Ishikawa (cell line): ENCODE results near the gene KBTBD2.

Source experiments
- CEBPB ChIP-seq: IDR thresholded peaks from 2 replicates; pipeline ENCODE4 v1.6.1; 2012
- CREB1 ChIP-seq: IDR thresholded peaks from 2 replicates; pipeline ENCODE4 v1.6.1; 2012; ENCODE audit warnings: low read depth
- EGR1 ChIP-seq: IDR thresholded peaks from 2 replicates; pipeline ENCODE4 v1.6.1; 2012
- EP300 ChIP-seq: IDR thresholded peaks from 2 replicates; pipeline ENCODE4 v1.6.1; 2012; ENCODE audit warnings: borderline replicate concordance
- FOXM1 ChIP-seq: IDR thresholded peaks from 2 replicates; pipeline ENCODE4 v1.6.1; 2012; ENCODE audit warnings: low read depth, borderline replicate concordance
- NFIC ChIP-seq: IDR thresholded peaks from 2 replicates; pipeline ENCODE4 v1.6.1; 2012
- RAD21 ChIP-seq: IDR thresholded peaks from 2 replicates; pipeline ENCODE4 v1.6.1; 2012; ENCODE audit warnings: low read depth
- TAF1 ChIP-seq: IDR thresholded peaks from 2 replicates; pipeline ENCODE4 v1.6.1; 2012; ENCODE audit warnings: low read depth, mild to moderate bottlenecking
- TCF12 ChIP-seq: IDR thresholded peaks from 2 replicates; pipeline ENCODE4 v1.6.1; 2012; ENCODE audit warnings: low read depth
- TEAD4 ChIP-seq: IDR thresholded peaks from 2 replicates; pipeline ENCODE4 v1.6.1; 2012
- YY1 ChIP-seq: IDR thresholded peaks from 2 replicates; pipeline ENCODE4 v1.6.1; 2012; ENCODE audit warnings: low read depth
- ZBTB7A ChIP-seq: IDR thresholded peaks from 2 replicates; pipeline ENCODE4 v1.6.1; 2012; ENCODE audit warnings: low read depth
- TF ChIP-seq, protein P1 (sequence below): IDR thresholded peaks from 2 replicates; pipeline ENCODE4 v1.6.1; 2012
- TF ChIP-seq, protein P2 (sequence below): IDR thresholded peaks from 2 replicates; pipeline ENCODE4 v1.6.1; 2012
- TF ChIP-seq, protein P3 (sequence below): IDR thresholded peaks from 2 replicates; pipeline ENCODE4 v1.6.1; 2012; ENCODE audit warnings: low read depth, mild to moderate bottlenecking

KBTBD2 gene

DNA sequence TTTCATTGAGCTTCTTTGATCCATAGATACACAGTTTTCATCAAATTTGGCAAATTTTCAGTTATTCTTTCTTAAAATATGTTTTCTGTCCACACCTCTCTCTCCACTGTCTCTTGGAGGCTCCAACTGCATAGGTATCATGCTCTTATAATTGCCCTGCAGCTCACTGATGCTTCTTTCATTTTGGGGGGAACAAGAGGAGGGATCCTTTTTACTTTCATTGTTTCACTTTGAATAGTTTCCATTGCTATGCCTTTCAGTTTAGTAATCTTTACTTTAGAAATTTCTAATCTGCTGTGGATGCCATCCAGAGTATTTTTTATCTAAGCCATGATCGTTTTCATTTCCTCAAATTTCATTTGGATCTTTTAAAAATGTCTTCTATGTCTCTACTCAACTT lies 32.9 kb downstream of the KBTBD2 start:
- TF ChIP-seq, protein P1, sequence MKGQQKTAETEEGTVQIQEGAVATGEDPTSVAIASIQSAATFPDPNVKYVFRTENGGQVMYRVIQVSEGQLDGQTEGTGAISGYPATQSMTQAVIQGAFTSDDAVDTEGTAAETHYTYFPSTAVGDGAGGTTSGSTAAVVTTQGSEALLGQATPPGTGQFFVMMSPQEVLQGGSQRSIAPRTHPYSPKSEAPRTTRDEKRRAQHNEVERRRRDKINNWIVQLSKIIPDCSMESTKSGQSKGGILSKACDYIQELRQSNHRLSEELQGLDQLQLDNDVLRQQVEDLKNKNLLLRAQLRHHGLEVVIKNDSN = no peak
- TF ChIP-seq CREB1 = no peak
- no peak for TF ChIP-seq TAF1
- TF ChIP-seq, protein P2, sequence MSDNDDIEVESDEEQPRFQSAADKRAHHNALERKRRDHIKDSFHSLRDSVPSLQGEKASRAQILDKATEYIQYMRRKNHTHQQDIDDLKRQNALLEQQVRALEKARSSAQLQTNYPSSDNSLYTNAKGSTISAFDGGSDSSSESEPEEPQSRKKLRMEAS = no peak
- TF ChIP-seq RAD21 = no peak
- no peak for TF ChIP-seq TEAD4
- no peak for TF ChIP-seq EP300
- no peak for TF ChIP-seq CEBPB
- TF ChIP-seq, protein P3, sequence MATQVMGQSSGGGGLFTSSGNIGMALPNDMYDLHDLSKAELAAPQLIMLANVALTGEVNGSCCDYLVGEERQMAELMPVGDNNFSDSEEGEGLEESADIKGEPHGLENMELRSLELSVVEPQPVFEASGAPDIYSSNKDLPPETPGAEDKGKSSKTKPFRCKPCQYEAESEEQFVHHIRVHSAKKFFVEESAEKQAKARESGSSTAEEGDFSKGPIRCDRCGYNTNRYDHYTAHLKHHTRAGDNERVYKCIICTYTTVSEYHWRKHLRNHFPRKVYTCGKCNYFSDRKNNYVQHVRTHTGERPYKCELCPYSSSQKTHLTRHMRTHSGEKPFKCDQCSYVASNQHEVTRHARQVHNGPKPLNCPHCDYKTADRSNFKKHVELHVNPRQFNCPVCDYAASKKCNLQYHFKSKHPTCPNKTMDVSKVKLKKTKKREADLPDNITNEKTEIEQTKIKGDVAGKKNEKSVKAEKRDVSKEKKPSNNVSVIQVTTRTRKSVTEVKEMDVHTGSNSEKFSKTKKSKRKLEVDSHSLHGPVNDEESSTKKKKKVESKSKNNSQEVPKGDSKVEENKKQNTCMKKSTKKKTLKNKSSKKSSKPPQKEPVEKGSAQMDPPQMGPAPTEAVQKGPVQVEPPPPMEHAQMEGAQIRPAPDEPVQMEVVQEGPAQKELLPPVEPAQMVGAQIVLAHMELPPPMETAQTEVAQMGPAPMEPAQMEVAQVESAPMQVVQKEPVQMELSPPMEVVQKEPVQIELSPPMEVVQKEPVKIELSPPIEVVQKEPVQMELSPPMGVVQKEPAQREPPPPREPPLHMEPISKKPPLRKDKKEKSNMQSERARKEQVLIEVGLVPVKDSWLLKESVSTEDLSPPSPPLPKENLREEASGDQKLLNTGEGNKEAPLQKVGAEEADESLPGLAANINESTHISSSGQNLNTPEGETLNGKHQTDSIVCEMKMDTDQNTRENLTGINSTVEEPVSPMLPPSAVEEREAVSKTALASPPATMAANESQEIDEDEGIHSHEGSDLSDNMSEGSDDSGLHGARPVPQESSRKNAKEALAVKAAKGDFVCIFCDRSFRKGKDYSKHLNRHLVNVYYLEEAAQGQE = no peak
- no peak for TF ChIP-seq EGR1
- no peak for TF ChIP-seq YY1
- no peak for TF ChIP-seq ZBTB7A
- no peak for TF ChIP-seq TCF12
- no peak for TF ChIP-seq FOXM1
- no peak for TF ChIP-seq NFIC

DNA sequence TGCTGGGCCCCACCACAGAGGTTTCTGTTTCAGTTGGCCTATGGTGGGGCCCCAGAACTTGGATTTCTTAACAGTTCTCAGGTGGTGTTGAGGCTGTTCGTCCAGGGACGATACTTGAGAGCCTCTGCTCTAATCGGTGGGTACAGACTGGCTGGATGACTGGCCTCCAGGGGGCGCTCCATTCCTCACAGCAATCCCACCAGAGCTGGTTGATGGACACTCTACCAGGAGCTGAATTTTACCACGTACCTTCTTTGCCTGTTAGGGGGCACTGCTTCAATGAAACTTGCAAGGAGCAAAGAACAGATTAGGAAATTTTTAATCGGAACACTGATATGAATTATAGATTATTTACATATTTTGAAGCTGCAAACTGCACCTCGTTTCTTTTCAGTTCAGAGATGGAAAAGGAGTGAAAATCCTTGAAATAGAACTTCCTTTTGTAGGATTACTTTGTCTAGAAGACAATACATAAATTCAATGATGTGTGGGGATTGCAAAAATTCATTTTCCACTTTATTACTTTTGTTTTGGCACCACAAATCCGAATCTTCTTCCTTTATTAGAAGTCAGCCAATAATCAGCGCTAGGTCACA lies 44.8 kb downstream of the KBTBD2 start:
- TF ChIP-seq EP300 (no peak), RAD21 (peak; percentile 81)
